Loucy (cell line): ENCODE data around the gene HAVCR2.

Experiments used
- H2AFZ ChIP-seq: fragments of 200-600 bp; sonication (generic); 2 replicates; pipeline ENCODE4 v1.6.0; 2016; ENCODE audit warnings: antibody characterized with exemption, mild to moderate bottlenecking, low read length, moderate library complexity
- H3F3A ChIP-seq: fragments of 200-600 bp; 2 replicates; pipeline ENCODE4 v1.6.0; 2016; ENCODE audit warnings: antibody characterized with exemption, low read depth, mild to moderate bottlenecking
- H3K27me3 ChIP-seq: fragments of 200-600 bp; sonication (generic); 2 replicates; pipeline ENCODE4 v1.6.1; 2014; ENCODE audit warnings: low read length, mild to moderate bottlenecking; ENCODE audit not compliant: insufficient read depth, poor library complexity, severe bottlenecking
- H3K36me3 ChIP-seq: fragments of 200-600 bp; sonication (generic); 2 replicates; pipeline ENCODE4 v1.6.1; 2016; ENCODE audit warnings: low read length; ENCODE audit not compliant: insufficient read depth
- H3K4me1 ChIP-seq: fragments of 200-600 bp; sonication (generic); 2 replicates; pipeline ENCODE4 v1.5.1; 2014; ENCODE audit warnings: low read length, mild to moderate bottlenecking; ENCODE audit not compliant: insufficient read depth, poor library complexity, severe bottlenecking
- H3K4me2 ChIP-seq: fragments of 200-600 bp; sonication (generic); 2 replicates; pipeline ENCODE4 v1.6.0; 2014; ENCODE audit warnings: antibody characterized with exemption, low read length, low read depth, mild to moderate bottlenecking; ENCODE audit not compliant: poor library complexity, severe bottlenecking
- H3K4me3 ChIP-seq: fragments of 200-600 bp; sonication (generic); 2 replicates; pipeline ENCODE4 v1.5.1; 2014; ENCODE audit warnings: low read length, mild to moderate bottlenecking, mixed read lengths; ENCODE audit not compliant: poor library complexity, severe bottlenecking
- H3K79me2 ChIP-seq: fragments of 200-600 bp; sonication (generic); 2 replicates; pipeline ENCODE4 v1.6.1; 2014; ENCODE audit warnings: low read length; ENCODE audit not compliant: insufficient read depth
- H3K9ac ChIP-seq: fragments of 200-600 bp; sonication (generic); 2 replicates; pipeline ENCODE4 v1.6.0; 2014; ENCODE audit warnings: mild to moderate bottlenecking, low read depth, low read length, moderate library complexity; ENCODE audit not compliant: poor library complexity, severe bottlenecking
- H3K9me2 ChIP-seq: fragments of 200-600 bp; sonication (generic); replicated peaks from 2 replicates; pipeline ENCODE4 v1.6.1; 2016; ENCODE audit warnings: low read depth, low read length, mixed read lengths
- H3K9me3 ChIP-seq: fragments of 200-600 bp; sonication (generic); 2 replicates; pipeline ENCODE4 v1.6.1; 2014; ENCODE audit warnings: mild to moderate bottlenecking, antibody characterized with exemption, low read length, low read depth; ENCODE audit not compliant: insufficient read depth
- H4K20me1 ChIP-seq: fragments of 200-600 bp; sonication (generic); 2 replicates; pipeline ENCODE4 v1.6.0; 2014; ENCODE audit warnings: antibody characterized with exemption, low read length, mild to moderate bottlenecking; ENCODE audit not compliant: insufficient read depth, poor library complexity, severe bottlenecking
- CTCF ChIP-seq: fragments of 200-600 bp; sonication (generic); conservative IDR thresholded peaks from 2 replicates; pipeline ENCODE4 v1.5.1; 2014; ENCODE audit warnings: mild to moderate bottlenecking, antibody characterized with exemption, low read length
- EZH2phosphoT487 ChIP-seq: fragments of 200-600 bp; IDR thresholded peaks from 2 replicates; pipeline ENCODE4 v1.6.1; 2018; ENCODE audit warnings: antibody characterized with exemption, mild to moderate bottlenecking, moderate library complexity, borderline replicate concordance

The HAVCR2 gene

GRCh38 chr5:157068785-157069184 is 40.1 kb downstream of the HAVCR2 start:
- no peak overlapping the region for H2AFZ ChIP-seq
- H3K4me1 ChIP-seq, result no peaks in the 10 kb centered on the region
- H3K4me3 ChIP-seq, result no peak overlapping the region
- no peaks in the 10 kb centered on the region for H3K79me2 ChIP-seq
- no peak overlapping the region for H3K9ac ChIP-seq
- H4K20me1 ChIP-seq, result no peaks in the 10 kb centered on the region
- H3K9me2 ChIP-seq, result no peaks in the 10 kb centered on the region
- no peaks in the 10 kb centered on the region for H3K9me3 ChIP-seq
- no peaks in the 10 kb centered on the region for H3F3A ChIP-seq
- H3K27me3 ChIP-seq, result no peaks in the 10 kb centered on the region
- no peaks in the 10 kb centered on the region for H3K36me3 ChIP-seq
- H3K4me2 ChIP-seq, result no peak overlapping the region
- TF ChIP-seq EZH2phosphoT487 (no peak), CTCF (no peak)

GRCh38 chr5:157068339-157068738 is 40.5 kb downstream of the HAVCR2 start:
- Histone ChIP-seq H3K27me3 (no peaks in the 10 kb centered on the region), H3K4me1 (no peaks in the 10 kb centered on the region), H3K9me3 (no peaks in the 10 kb centered on the region), H3F3A (no peaks in the 10 kb centered on the region), H3K9me2 (no peaks in the 10 kb centered on the region), H4K20me1 (no peaks in the 10 kb centered on the region), H2AFZ (no peak overlapping the region), H3K79me2 (no peaks in the 10 kb centered on the region), H3K9ac (no peak overlapping the region), H3K4me3 (no peak overlapping the region), H3K36me3 (no peaks in the 10 kb centered on the region), H3K4me2 (no peak overlapping the region)
- TF ChIP-seq EZH2phosphoT487, result no peak
- TF ChIP-seq CTCF, result no peak

- H3F3A ChIP-seq, result no peaks in the 10 kb centered on the region
- no peak overlapping the region for H3K4me2 ChIP-seq
- H3K27me3 ChIP-seq, result no peaks in the 10 kb centered on the region
- no peaks in the 10 kb centered on the region for H4K20me1 ChIP-seq
- H3K4me3 ChIP-seq, result no peak overlapping the region
- no peaks in the 10 kb centered on the region for H3K4me1 ChIP-seq
- no peak for TF ChIP-seq CTCF
- no peak for TF ChIP-seq EZH2phosphoT487
- H3K9ac ChIP-seq, result no peak overlapping the region
- H3K79me2 ChIP-seq, result no peaks in the 10 kb centered on the region
- H3K9me2 ChIP-seq, result no peaks in the 10 kb centered on the region
- no peak overlapping the region for H2AFZ ChIP-seq
- no peaks in the 10 kb centered on the region for H3K36me3 ChIP-seq
- no peaks in the 10 kb centered on the region for H3K9me3 ChIP-seq
Observed at GRCh38 chr5:157067005-157067404, 41.8 kb downstream of the HAVCR2 start.
